Activated T-helper 1 cell treated with anti-CD3 and anti-CD28 coated beads, Interleukin-2, amount 50 U/mL, for 16 hours (primary cell): Measurements from ENCODE around the gene ATXN10.
"Not testable (repeated sequence)": the region's sequence is repeated elsewhere in the genome, so short reads cannot be mapped to it uniquely, and the experiment has no call there.

Experiments used
- DNase-seq, 2 donors: peaks; one replicate each; pipeline ENCODE4 v3.0.0-alpha.2; 2020; ENCODE audit warnings: low read depth in 1 of 2, low spot score in 1 of 2

Gene ATXN10

DNA sequence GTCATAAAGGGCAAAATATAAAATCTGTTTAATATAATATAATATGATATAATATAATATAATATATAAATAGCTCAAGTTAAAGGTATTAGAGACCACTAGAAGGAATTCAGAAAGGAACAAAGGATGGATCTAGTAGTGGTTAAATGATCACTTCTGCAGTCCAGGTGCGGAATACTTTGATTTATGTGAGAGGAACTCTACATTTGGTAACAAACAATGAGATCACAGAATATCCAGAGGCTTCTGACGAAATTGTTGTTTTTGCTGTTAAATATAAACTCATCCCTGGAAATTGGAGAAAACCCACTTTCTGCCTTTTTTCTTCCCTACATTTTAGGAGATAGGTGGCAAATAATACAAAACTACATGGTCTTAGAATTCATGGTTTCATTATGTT is 36.0 kb downstream of the ATXN10 start:
- DNase-seq, result no peak

DNA sequence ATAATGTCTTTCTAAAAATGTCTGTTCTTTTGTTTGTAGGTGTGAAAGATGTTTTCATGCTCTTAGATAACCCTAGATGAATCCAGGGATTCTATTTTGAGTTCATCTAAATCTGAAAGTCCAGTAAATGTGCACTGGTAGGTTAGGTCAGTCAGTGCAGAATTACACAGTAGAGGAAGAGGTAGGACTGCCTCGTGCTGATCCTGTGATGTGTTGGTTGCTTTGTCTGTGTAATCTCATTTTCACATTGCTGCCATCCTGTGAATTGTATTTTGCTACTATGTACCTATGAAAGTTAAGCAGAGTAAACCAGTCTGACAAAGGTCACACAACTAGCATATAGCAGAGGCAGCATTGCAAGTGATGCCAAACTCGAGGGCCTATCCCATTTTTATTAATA is 36.5 kb downstream of the ATXN10 start:
- no peak for DNase-seq

DNA sequence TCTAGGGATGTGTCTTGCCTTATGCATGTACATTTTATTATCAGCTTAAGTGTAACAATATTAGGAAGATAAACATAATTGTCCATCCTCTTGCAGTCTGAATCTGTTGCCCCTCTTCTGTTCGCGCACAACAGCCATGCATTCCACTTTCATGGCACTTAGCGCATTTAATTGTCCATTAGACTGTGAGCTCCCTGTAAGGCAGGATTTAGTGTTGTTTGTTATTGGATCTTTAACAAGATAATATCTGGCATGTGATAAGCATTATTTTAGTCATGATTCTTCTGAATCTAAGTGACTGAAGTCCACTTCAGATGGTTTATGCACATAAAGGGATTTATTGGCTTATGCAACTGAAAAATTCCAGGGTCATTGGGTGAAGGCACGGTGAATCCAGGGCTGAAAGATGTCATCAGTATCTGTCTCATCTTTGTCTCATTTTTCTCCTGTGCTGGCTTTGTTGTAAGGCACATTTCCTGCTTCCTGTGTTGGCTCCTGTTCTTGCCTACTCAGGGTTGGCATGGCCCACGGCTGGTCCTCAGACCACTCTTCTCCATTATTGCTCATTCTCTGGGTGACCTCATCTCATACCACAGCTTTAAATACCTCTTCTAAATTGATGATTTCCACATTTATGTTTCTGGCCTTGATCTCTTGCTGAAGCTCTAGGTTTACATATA is 37.6 kb downstream of the ATXN10 start:
- no peak for DNase-seq

DNA sequence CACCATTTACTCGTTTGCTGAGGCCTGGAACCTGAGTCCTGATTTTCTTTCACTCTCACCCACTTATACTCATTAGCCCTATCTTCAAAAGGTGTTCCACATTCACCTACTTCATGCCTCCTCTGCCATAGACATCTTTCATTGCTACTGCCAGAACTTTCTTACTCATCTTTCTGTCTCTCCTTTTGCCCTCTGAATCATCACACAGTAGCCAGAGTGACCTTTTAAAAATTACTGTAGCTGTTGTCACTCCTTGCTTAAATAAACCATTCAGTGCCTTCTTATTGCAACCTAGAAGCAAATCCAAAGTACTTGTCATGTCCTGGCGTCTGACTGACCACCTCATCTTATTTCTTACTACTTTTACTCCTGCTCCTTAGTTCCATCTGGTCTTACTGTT is 38.2 kb downstream of the ATXN10 start:
- DNase-seq, result no peak

DNA sequence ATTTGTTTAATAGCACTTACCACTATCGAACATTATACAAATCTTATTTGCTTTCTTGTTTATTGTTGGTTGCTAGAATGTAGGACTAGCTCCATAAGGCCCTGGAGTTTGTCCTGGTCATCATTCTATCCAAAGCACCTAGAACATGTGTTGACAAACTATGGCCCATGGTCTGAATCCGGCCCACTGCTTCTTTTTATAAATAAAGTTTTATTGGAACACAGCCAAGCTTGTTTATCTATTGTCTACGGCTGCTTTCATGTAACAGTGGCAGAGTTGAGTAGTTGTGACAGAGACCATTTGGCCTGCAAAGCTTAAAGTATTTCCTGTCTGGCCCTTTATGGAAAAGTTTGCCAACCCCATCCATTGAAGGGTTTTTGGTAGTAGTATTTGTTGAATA is 38.8 kb downstream of the ATXN10 start:
- no peak for DNase-seq

DNA sequence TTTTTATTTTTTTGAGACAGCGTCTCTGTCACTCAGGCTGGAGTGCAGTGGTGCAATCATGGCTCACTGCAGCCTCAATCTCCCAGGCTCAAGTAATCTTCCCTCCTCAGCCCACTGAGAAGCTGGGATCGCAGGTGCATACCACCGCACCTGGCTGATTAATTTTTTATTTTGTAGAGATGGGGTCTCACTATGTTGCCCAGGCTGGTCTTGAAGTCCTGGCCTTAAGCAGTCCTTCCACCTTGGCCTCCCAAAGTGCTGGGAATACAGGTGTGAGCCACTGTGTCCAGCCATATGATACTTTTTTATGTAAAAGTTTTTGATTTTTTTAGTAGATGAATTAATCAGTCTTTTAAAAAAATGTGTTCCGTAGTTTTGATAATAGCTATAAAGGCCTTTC is 42.8 kb downstream of the ATXN10 start:
- not testable (repeated sequence) for DNase-seq

DNA sequence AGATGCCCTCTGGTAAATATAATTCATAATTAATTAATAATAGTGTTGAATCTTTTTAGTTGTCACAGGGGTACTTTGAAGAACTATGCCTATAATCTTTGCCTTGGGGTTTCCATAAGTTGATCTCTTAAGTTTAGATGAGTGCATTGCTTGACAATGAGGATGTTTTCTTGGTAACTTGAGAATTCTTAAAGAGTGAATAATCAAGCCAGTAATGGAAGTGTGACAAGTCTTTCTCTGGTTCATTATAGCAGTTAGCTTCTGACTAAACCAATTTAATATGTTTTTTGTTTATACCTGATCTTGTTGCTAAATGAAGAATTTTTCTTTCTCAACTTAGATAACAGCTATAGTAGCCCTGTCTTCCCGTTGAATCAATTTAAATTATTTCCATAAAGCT is 46.2 kb downstream of the ATXN10 start:
- DNase-seq, result no peak

DNA sequence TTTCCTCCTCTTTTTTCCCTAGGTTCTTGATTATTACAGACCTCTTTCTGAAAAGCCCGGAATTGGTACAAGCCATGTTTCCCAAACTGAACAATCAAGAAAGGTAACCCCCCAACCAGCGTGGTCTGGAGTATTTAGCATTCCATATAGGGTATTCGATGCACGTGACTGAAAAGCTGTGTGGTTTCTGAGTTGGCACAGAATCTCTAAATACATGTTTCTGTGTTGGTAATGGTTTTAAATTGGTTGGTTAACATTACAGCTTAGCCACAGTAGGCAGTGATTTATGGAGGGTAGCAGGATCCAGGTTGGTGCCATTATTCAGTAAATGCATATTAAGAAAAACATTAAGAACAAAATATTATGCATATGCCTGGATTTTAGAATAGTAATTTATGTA is 46.8 kb downstream of the ATXN10 start:
- DNase-seq, result no peak

DNA sequence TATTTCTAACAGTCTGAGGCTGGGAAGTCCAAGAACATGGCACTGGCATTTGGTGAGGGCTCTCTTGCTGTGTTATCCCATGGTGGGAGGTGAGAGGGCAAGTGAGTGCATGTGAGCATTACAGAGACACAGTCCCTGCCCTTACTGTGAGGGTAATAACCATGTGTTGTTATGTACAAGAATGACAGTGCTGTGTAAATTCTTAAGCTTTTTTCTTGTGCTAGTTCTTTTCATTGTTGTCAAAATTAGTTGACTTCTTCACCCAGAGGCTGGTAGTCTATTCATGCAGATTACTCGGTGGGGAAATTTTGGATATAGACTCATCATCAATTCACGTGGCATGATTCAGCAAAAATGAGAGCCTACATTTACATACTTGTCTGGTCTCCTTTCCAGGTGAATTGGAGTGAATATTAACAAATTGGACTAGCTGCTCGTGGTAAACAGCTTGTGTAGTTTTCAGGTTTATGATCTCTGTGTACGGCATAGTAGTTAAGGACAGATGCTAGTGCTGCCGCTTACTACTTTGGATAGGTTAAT is 49.3 kb downstream of the ATXN10 start:
- no peak for DNase-seq

DNA sequence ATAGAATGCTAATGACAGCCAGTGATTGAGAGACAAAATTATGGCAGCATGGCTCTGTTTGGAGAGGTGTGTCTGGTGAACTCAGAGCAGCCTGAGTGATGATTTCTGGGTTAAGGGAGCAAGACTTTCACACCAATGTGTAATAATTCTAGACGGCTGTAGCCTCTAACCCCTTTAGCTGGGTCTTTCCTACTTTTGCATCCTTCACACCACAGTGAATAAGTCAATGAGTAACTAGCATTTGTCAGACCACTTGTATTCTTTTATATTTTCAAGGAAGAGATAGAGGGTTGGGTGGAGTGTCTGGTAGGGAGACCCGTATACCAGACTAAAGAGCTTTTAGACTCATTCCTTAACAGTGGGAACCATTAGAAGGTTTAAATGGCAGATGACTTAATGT is 50.4 kb downstream of the ATXN10 start:
- DNase-seq, result no peak

DNA sequence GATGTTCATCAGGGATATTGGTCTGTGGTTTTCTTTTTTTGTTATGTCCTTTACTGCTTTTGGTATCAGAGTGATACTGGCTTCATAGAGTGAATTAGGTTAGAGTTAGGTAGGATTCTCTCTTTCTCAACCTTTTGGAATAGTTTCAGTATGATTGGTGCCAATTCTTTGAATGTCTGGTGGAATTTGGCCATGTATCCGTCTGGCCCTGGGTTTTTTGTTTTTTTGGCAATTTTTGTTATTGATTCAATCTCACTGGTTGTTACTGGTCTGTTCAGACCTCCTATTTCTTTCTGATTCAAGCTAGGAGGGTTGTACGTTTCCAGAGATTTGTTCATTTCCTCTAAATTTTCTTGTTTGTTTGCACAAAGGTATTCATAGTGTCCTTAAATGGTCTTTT is 54.4 kb downstream of the ATXN10 start:
- no peak for DNase-seq

DNA sequence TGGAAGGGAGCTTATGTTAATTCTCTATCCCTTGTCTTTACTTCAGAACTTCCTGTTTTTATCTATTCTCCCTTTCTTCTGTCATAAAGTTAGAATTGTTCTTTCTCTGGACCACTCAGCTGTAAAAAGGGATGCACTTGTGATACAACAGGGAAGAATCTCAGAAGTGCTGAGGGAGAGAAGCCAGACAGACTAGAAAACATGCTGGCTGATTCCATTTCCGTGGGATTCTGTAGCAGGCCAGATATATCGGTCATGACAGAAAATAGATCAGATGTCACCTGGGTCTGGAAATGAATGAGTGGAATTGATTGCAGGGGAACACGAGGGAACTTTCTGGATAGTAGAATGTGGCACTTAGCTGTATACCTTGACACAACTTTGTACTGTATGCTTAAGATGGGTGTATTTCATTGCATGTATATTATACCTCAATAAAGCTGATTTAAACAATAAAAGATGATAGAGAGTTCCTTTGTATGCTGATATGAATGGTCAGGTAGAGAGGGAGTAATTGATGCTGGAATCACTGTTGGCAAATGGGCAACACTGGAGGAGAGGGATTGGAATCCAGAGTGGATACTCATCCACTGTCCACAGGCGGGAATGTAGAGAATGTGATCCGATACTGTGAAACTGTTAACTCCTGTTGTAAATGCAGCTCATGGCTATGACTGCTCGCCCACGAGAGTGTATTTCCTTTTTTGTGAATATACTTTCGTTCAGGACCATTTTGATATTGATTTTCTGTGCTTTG is 59.6 kb downstream of the ATXN10 start:
- no peak for DNase-seq

DNA sequence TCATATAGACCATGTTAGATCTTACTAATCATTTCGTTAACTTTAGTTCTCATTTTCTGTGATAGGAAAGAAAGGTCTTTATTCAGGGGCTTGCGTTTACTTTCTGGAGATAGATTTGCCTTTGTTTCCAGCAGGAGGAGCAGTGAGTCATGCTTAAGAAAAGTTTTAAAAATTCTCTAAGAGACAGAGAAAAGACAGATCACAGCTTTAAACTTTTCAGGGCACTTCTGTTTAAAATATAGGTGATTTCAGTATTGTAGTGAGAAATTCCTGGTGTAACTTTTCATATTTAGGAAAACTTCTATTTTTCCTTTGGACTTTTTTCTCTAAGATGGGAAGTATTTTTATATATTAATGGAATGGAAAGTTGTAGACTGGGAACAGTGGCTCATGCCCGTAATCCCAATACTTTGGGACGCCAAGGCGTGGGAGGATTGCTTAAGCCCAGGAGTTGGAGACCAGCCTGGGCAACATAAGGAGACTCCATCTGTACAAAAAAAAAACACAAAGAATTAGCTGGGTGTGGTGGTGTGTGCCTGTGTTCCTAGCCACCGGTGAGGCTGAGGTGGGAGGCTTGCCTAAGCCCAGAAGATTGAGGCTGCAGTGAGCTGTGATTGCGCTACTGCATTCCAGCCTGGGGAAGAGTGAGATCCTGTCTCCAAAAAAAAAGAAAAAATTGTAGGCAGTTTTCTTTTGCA is 60.3 kb downstream of the ATXN10 start:
- no peak for DNase-seq

DNA sequence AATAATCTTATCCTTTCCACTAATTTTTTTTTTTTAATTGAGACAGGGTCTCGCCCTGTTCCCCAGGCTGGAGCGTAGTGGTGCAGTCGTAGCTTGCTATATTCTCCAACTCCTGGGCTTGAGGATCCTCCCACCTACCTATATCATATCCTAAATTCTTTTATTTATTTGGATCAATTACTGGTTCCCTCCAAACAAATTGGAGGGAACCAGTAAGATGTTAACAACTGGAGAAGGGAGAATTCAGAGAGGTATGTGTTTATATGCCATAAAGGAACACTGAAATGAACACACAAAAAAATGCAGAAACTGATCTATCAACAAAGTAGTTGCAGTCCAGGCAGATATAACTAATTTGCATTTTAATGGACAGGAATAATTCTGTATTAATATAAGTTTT is 63.6 kb downstream of the ATXN10 start:
- no peak for DNase-seq

DNA sequence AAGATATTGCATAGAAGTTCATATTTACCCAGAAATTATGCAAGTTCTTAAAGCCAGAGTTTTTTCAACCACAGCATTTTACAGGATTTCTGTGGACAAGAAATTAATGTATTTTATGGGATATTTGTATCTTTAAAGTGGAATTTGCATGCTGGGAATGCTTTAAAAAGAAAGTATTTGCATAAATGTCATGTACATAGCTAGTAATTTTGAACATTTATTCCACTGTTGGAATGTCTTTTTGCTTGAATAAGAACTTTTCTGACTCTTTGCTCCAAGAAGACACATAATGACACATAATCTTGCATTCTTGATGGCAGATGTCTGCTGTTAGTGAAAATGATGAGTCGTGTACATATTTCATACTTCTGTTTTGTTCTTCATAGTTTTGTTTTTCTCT is 66.6 kb downstream of the ATXN10 start:
- DNase-seq, result no peak

DNA sequence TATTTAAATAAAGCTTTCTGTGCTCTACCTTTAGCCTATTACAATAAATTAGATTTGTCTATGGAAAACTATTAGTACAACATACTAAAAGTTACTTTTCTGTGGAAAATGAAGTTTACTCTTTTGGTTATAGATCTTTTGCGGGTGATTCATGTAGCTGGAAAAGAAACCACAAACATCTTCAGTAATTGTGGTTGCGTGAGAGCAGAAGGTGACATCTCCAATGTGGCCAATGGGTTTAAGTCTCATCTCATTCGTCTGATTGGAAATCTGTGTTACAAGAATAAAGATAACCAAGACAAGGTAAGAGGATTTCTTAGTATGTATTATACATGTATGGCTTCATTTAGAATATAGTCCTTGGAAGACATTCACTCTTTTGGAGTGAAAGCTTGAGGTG is 68.6 kb downstream of the ATXN10 start:
- DNase-seq, result no peak

DNA sequence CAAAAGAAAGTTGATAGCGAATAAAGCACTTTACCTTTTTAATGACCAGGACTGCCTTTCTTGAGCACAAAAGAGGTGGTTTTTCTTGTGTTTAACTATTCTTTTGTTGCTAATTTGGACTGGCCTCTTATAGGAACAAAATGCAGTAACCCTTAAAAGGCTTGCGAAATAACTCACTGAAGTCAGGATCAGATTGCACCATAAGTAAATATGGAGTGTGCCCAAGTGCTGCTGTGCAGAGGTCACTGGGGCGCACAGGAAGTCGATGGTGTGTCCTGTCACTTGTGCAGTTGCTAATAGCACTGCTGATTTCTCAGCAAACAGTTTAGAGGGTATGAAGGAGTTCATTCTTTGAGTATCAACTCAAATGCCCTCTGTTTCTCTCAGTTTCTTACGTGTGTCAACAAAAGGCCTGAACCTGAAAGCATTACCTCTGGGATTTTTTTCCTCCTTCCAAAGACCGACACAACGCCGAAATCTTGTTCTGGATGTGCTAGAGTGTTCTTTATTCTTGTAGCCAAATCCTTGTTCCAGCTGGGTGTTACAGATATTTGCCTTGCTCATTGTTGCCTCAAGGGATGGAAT is 71.3 kb downstream of the ATXN10 start:
- DNase-seq, result no peak

DNA sequence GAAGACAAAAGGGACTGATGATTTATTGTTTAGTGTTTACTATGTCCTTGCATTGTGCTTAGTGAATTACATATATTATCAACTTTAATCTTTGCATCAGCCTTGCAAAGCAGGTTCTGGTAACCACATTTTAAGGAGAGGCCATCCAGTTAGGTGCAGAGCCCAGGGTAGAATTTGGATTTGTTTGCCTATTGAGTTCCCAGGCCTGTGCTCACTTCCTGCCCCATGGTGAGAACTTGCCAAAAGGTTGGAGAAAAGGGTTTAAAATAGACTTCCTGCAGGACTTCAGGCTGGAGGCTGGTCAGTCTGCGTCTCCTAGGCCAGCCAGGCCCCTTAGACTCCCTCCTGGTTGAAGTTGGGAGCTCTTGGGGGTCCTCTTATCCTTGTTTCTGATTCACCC is 72.1 kb downstream of the ATXN10 start:
- DNase-seq, result no peak

DNA sequence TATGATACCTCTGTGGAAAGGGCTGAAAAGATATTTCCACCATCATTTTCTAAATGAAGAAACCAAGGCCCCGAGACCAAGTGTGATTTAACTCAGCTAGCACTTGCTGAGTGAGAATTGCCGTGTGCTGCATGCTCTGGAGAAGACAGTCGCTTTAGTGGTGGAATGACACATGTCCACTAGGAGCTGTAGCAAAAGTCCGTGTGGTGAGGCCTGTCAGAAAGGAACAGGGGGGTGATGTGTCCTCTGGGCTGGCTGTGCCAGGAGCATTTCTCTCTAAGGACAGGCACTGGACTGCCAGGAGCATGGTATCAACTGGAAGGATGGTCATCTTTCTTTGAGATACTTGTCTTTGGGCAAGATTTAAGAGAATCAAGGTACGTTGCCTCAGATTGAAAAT is 72.8 kb downstream of the ATXN10 start:
- no peak for DNase-seq

DNA sequence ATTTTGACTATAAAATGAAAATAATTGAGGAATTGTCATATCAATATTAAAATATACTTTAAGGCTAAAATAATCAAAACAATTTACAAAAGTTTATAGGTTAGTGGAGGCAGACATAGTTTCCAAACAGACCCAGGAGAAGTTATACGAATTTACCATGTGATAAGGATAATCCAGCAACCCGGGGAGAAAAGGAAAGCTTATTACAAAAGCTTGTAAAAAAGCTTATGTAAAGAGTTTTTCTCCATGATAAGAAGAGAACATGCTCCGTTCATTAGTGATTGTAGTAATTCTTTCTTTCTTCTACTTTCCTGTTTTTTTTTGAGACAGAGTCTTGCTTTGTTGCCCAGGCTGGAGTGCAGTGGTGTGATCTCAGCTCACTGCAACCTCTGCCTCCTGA is 79.0 kb downstream of the ATXN10 start:
- no peak for DNase-seq

DNA sequence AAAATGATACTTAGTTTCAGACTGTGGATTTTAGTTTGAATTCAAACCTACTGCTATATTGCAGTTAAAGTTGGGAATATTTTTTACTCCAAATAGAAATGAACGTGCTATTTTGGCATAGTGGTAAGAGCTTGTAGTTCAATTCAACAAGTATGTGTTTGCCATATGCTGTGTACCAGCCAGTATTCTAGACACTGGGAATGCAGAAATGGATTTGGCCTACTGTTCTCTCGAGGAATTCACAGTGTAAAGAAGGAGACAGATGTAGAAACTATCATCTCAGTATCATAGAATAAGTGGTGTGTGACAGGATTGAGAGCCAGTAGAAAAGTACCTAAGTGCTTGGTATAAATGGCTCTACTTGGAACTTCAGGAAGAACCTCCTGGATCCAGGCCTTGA is 80.4 kb downstream of the ATXN10 start:
- DNase-seq, result no peak

DNA sequence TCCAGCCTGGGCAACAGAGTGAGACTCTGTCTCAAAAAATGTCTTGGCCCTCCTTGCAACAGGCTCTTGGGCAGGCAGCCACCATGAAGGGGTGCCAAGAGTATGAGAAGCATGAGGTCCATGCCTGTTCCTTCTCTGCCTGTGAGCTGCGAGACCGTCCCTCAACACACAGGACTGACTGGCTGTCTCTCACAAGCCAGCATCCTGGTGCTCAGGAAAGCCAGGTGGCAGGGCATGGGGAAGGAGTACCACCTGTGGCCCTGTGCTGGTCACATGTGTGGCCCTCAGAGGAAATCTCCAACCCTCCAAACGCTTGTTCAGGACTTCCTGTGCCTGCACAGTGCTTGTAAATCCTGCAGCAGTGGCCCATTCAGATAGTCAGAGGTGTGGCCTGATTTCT is 83.2 kb downstream of the ATXN10 start:
- no peak for DNase-seq
